SJCRH30 (cell line): ENCODE results near the gene HMX1. TPM values are rescaled to one million over a fixed set of nuclear protein-coding genes. Genes with fewer than 3 reads are reported as not detected.

Source experiments
- DNase-seq, 2 experiments: peaks; one replicate each; pipeline ENCODE4 v3.0.0-alpha.2; 2015 to 2020
- H3K27ac ChIP-seq: fragments of 250-450 bp; sonication (Bioruptor Pico); 2 replicates; pipeline ENCODE4 v1.5.1; 2020; ENCODE audit warnings: mild to moderate bottlenecking, moderate library complexity
- H3K27me3 ChIP-seq: fragments of 250-450 bp; sonication (Bioruptor Pico); 2 replicates; pipeline ENCODE4 v1.5.1; 2020; ENCODE audit warnings: mild to moderate bottlenecking, moderate library complexity
- H3K36me3 ChIP-seq: fragments of 250-450 bp; sonication (Bioruptor Pico); 2 replicates; pipeline ENCODE4 v1.5.1; 2020; ENCODE audit warnings: mild to moderate bottlenecking, moderate library complexity
- H3K4me1 ChIP-seq: fragments of 250-450 bp; sonication (Bioruptor Pico); 2 replicates; pipeline ENCODE4 v1.5.1; 2020; ENCODE audit warnings: mild to moderate bottlenecking, moderate library complexity
- H3K4me3 ChIP-seq: fragments of 250-450 bp; sonication (Bioruptor Pico); 2 replicates; pipeline ENCODE4 v1.5.1; 2020; ENCODE audit warnings: mild to moderate bottlenecking, moderate library complexity
- H3K9me3 ChIP-seq: fragments of 250-450 bp; sonication (Bioruptor Pico); replicated peaks from 2 replicates; pipeline ENCODE4 v1.5.1; 2020; ENCODE audit warnings: mild to moderate bottlenecking, moderate library complexity
- total RNA-seq: library from RNA; depleted of rRNA; stranded (reverse); fragments of >200 nt; shearing (Covaris generic); gene quantifications from 2 replicates; pipeline ENCODE4 v1.2.3, GENCODE V29; 2014

HMX1 gene
- total RNA-seq, 1 experiment from 2014 or later, result not detected

DNA sequence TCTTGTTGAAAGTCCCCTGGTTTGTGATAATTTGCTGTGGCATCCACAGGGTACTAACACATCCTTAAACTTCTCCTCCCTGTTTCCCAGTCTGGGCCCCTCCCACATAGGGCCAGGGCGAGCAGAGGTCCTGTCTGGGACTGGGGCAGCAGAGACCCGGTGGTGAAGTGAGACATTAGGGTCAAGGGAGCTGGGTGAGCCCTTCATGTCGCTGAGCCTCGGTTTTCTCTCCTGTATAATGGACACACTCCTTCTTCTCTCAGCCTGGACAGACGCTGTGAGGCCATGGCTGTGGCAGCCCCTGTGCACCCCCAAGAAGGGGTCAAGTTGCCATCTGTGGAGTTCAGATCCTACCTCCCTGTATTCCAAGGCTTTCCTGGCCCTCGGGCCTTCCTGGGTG is 33.0 kb upstream of the HMX1 start:
- Histone ChIP-seq H3K4me3 (no peak overlapping the region), H3K36me3 (no peaks in the 10 kb centered on the region), H3K27ac (no peak overlapping the region), H3K9me3 (peaks cover 3% of the 10 kb centered on the region), H3K27me3 (peaks cover 52% of the 10 kb centered on the region), H3K4me1 (no peaks in the 10 kb centered on the region)
- no peak for DNase-seq

- Histone ChIP-seq H3K4me3 (no peak overlapping the region), H3K27ac (no peak overlapping the region), H3K4me1 (no peaks in the 10 kb centered on the region), H3K9me3 (peaks cover 3% of the 10 kb centered on the region), H3K36me3 (no peaks in the 10 kb centered on the region), H3K27me3 (peaks cover 50% of the 10 kb centered on the region)
- no peak for DNase-seq
Measured at GRCh38 chr4:8904041-8904501, 32.4 kb upstream of the HMX1 start.

GRCh38 chr4:8901335-8901734 is 29.7 kb upstream of the HMX1 start:
- Histone ChIP-seq H3K27me3 (peaks cover 48% of the 10 kb centered on the region), H3K27ac (no peak overlapping the region), H3K9me3 (peaks cover 3% of the 10 kb centered on the region), H3K4me1 (no peaks in the 10 kb centered on the region), H3K36me3 (no peaks in the 10 kb centered on the region), H3K4me3 (no peak overlapping the region)
- no peak for DNase-seq

DNA sequence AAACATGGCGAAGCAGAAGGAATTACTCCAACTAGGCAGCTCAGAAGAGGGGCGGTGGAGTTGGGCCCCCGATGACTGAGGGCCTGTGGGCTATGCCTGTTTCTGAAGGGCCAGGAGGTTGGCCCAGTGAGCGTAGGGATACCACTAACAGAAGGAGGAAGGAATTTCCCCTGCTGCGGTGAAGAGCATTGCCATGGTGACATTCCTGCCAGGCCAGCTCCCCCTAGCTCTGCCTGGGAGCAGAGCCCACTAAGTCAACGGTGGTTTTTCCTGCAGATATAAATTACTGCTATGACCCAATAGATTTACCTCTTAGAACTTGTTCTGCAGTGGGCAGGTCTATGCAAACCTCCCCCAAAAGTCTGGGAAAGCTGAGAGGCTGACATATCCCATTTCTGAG is 28.9 kb upstream of the HMX1 start:
- no peak for DNase-seq
- Histone ChIP-seq H3K9me3 (peaks cover 3% of the 10 kb centered on the region), H3K4me3 (no peak overlapping the region), H3K36me3 (no peaks in the 10 kb centered on the region), H3K27me3 (peaks cover 48% of the 10 kb centered on the region), H3K4me1 (no peaks in the 10 kb centered on the region), H3K27ac (no peak overlapping the region)

- no peak for DNase-seq
- Histone ChIP-seq H3K4me3 (no peak overlapping the region), H3K27ac (no peak overlapping the region), H3K4me1 (no peaks in the 10 kb centered on the region), H3K36me3 (no peaks in the 10 kb centered on the region), H3K9me3 (peaks cover 3% of the 10 kb centered on the region), H3K27me3 (peaks cover 36% of the 10 kb centered on the region)
Measured at GRCh38 chr4:8898419-8898818, 26.8 kb upstream of the HMX1 start.

- Histone ChIP-seq H3K4me1 (no peaks in the 10 kb centered on the region), H3K36me3 (no peaks in the 10 kb centered on the region), H3K9me3 (peaks cover 3% of the 10 kb centered on the region), H3K27ac (no peak overlapping the region), H3K4me3 (no peak overlapping the region), H3K27me3 (peaks cover 36% of the 10 kb centered on the region)
- no peak for DNase-seq
Measured at GRCh38 chr4:8897251-8898167, 25.9 kb upstream of the HMX1 start.

- Histone ChIP-seq H3K4me3 (no peak overlapping the region), H3K4me1 (no peaks in the 10 kb centered on the region), H3K36me3 (no peaks in the 10 kb centered on the region), H3K27ac (no peak overlapping the region), H3K9me3 (no peaks in the 10 kb centered on the region), H3K27me3 (peaks cover 36% of the 10 kb centered on the region)
- no peak for DNase-seq
Measured at GRCh38 chr4:8896506-8896905, 24.9 kb upstream of the HMX1 start.

DNA sequence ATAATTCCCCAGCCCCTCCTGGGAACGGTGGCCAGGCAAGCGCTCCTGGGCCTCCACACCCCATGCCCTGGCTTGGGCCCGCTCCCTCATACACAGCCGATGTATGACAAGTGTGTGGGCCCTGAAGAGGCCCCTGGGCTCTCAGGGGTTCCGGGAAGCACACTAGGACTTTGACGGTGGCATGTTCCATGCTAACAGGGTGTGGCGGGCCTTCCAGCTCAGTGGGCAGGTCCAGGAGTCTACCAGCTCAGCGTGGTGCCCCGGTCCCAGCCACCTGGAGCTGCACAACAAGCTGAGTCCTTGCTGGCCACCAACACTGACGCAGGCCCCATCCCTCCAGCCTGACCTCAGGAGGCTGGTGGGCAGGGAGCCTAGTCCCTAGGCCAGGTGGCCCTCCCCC is 24.4 kb upstream of the HMX1 start:
- DNase-seq, result no peak
- Histone ChIP-seq H3K4me1 (no peaks in the 10 kb centered on the region), H3K36me3 (no peaks in the 10 kb centered on the region), H3K9me3 (no peaks in the 10 kb centered on the region), H3K27ac (no peak overlapping the region), H3K4me3 (no peak overlapping the region), H3K27me3 (peaks cover 36% of the 10 kb centered on the region)

DNA sequence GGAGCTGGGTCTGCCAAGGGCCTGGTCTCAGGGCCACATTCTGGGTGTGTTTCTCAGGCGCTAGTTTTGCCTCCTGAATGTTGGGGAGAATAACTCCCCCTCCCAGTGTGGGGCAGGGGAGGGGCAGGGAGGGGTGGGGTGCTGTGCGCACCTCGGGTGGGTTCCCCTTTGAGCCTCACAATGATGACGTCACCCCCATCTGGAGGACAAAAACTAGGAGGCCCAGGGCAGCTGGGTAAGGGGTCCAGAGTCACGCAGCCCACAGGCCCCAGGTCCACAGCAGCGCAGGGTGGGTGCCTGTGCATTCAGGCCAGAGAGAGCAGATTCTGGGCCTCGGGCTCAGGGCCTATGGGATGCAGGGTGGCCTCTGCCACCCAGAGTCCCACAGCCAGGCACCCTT is 23.7 kb upstream of the HMX1 start:
- Histone ChIP-seq H3K4me1 (no peaks in the 10 kb centered on the region), H3K27me3 (peaks cover 40% of the 10 kb centered on the region), H3K4me3 (no peak overlapping the region), H3K36me3 (no peaks in the 10 kb centered on the region), H3K27ac (no peak overlapping the region), H3K9me3 (no peaks in the 10 kb centered on the region)
- no peak for DNase-seq

GRCh38 chr4:8894424-8894816 is 22.8 kb upstream of the HMX1 start:
- Histone ChIP-seq H3K4me1 (no peaks in the 10 kb centered on the region), H3K9me3 (no peaks in the 10 kb centered on the region), H3K27ac (no peak overlapping the region), H3K27me3 (peaks cover 43% of the 10 kb centered on the region), H3K4me3 (no peak overlapping the region), H3K36me3 (no peaks in the 10 kb centered on the region)
- DNase-seq, result no peak

- no peak for DNase-seq
- H3K27me3 ChIP-seq, result peaks cover 44% of the 10 kb centered on the region
Measured at GRCh38 chr4:8893624-8894423, 22.2 kb upstream of the HMX1 start.

GRCh38 chr4:8893227-8893623 is 21.6 kb upstream of the HMX1 start:
- Histone ChIP-seq H3K9me3 (no peaks in the 10 kb centered on the region), H3K4me3 (no peak overlapping the region), H3K36me3 (no peaks in the 10 kb centered on the region), H3K4me1 (no peaks in the 10 kb centered on the region), H3K27me3 (peaks cover 44% of the 10 kb centered on the region), H3K27ac (no peak overlapping the region)
- no peak for DNase-seq

More at GRCh38 chr4:8893624-8894423, 22.2 kb upstream of the HMX1 start:
- no peaks in the 10 kb centered on the region for H3K9me3 ChIP-seq
- no peak overlapping the region for H3K27ac ChIP-seq
- no peaks in the 10 kb centered on the region for H3K4me1 ChIP-seq
- no peak overlapping the region for H3K4me3 ChIP-seq
- H3K36me3 ChIP-seq, result no peaks in the 10 kb centered on the region

GRCh38 chr4:8892556-8893226 is 21.1 kb upstream of the HMX1 start:
- Histone ChIP-seq H3K36me3 (no peaks in the 10 kb centered on the region), H3K27ac (no peak overlapping the region), H3K9me3 (no peaks in the 10 kb centered on the region), H3K4me1 (no peaks in the 10 kb centered on the region), H3K27me3 (peaks cover 42% of the 10 kb centered on the region), H3K4me3 (no peak overlapping the region)
- no peak for DNase-seq

GRCh38 chr4:8891646-8892555 is 20.3 kb upstream of the HMX1 start:
- Histone ChIP-seq H3K9me3 (no peaks in the 10 kb centered on the region), H3K36me3 (no peaks in the 10 kb centered on the region), H3K27ac (no peak overlapping the region), H3K27me3 (peaks cover 45% of the 10 kb centered on the region), H3K4me1 (no peaks in the 10 kb centered on the region), H3K4me3 (no peak overlapping the region)
- no peak for DNase-seq
